ENCODE measurements around the gene IWS1.

DNA sequence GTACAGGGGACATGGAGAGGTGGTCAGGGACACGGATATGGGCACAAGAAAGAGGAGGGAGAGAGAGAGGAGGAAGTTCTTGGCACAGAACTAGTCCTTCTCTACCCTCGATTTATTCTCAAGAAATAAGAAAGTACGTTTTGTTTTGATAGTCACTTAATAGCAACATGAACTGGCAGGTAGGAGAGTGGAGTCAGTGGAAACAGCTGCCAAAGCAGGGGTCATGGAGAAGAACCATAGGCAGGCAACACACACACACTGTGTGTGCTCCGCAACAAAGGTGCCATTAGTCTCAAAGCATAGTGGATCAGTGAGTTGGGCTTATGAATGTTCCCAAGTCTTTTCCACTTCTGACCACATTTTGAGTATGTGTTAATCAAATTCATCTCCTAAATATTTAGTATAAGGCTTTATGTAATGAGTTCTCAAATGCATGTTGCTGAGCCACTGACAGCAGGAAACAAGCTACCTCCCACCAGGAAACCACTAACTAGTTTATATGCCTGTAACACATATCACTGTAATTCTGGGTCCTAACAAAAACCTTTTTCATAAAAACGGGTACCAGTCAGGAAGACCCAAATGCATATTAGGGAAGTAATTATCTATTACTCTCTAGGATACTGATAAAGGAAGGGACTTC, 41.1 kb downstream of the IWS1 start:
- TF ChIP-seq EZH2phosphoT487 (IDR thresholded peaks at IDR 0.05; ENCODE audit: insufficient read depth, low read depth), result no peak
- no peak for TF ChIP-seq EZH2 (IDR thresholded peaks at IDR 0.05; ENCODE audit: insufficient read depth, poor library complexity, severe bottlenecking)
